ENCODE measurements around the gene TIAM1.

TIAM1 gene

DNA sequence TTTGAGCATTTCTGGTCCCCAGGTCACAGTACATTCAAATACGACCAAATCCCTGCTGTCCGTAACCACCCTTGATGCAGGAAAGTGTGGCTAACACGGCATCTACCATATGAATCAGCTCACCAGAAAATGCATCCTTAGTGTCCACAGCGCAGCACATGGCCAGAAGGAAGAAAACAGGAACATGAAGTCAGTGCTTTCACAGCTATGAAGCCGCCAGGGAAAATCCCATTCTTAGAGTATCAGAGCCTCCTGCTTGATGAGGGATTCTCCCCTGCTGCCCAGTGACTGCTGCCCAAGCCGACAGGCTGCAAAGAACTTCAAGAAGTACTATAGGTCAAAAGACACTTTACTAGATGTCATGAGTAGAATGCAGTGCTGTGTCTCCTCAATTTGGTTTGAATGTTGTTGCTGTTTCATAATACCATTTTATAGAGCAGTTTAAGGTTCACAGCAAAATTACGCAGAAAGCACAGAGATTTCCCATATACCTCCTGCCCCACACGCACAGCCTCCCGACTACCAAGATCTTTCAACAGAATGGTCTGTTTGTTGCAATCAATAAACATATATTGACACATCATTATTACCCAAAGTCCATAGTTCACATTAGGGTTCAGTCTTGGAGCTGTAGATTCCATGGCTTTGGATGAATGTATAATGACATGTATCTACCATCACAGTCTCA is 14.5 kb downstream of the TIAM1 start:
- no peak overlapping the region for H4K91ac ChIP-seq (ENCODE audit: low read depth, low read length, poor library complexity)
- H3K23ac ChIP-seq (ENCODE audit: low read depth, low read length, poor library complexity), result no peak overlapping the region
- H2BK12ac ChIP-seq (ENCODE audit: low read length), result no peak overlapping the region
- no peak overlapping the region for H3K4ac ChIP-seq (ENCODE audit: low read length)
- H2AFZ ChIP-seq (ENCODE audit: low read length), result no peak overlapping the region
- H3K4me3 ChIP-seq (ENCODE audit: low read length in 2 of 2), result no peak overlapping the region
- no peak overlapping the region for H3K27ac ChIP-seq (replicated peaks; ENCODE audit: low read length)
- H2BK5ac ChIP-seq (ENCODE audit: low read length), result no peak overlapping the region
- H3K36me3 ChIP-seq (replicated peaks in 1 of 2; ENCODE audit: control insufficient read depth in 2 of 2, insufficient read depth in 2 of 2, low read length in 2 of 2), result peaks cover 6 to 20% of the 10 kb centered on the region in 2 donors
- no peak overlapping the region for H3K4me2 ChIP-seq (ENCODE audit: insufficient read depth, low read length, poor library complexity, severe bottlenecking)
- H4K8ac ChIP-seq (ENCODE audit: low read depth, low read length), result no peak overlapping the region
- H3K9me3 ChIP-seq (replicated peaks in 1 of 2; ENCODE audit: control insufficient read depth in 2 of 2, insufficient read depth in 1 of 2, low read depth in 1 of 2, low read length in 2 of 2), result peaks cover 7 to 21% of the 10 kb centered on the region in 2 donors
- H2AK5ac ChIP-seq (ENCODE audit: low read depth, low read length), result no peak overlapping the region
- H2BK120ac ChIP-seq (ENCODE audit: low read depth, low read length), result no peak overlapping the region
- H2BK15ac ChIP-seq (ENCODE audit: low read length), result no peak overlapping the region
- DNase-seq (ENCODE audit: low spot score), result no peak
- H3K27me3 ChIP-seq (ENCODE audit: control insufficient read depth in 3 of 3, insufficient read depth in 3 of 3, low read depth in 1 of 3, low read length in 3 of 3), result no peaks in the 10 kb centered on the region
- no peaks in the 10 kb centered on the region for H3K4me1 ChIP-seq (ENCODE audit: control insufficient read depth in 2 of 2, insufficient read depth in 1 of 2, low read depth in 1 of 2, low read length in 2 of 2)
- no CpG with 5 or more reads among the region's 9 CpGs for WGBS, 2 donors (ENCODE audit: extremely low coverage in 2 of 2, insufficient read length in 2 of 2, insufficient replicate concordance in 1 of 2)
- no peak overlapping the region for H3K14ac ChIP-seq (ENCODE audit: low read length)
- H3K9ac ChIP-seq (ENCODE audit: low read depth, low read length, poor library complexity), result no peak overlapping the region
- H3K18ac ChIP-seq (ENCODE audit: low read length), result no peak overlapping the region
- no peaks in the 10 kb centered on the region for H3K79me1 ChIP-seq (ENCODE audit: low read depth, low read length)

DNA sequence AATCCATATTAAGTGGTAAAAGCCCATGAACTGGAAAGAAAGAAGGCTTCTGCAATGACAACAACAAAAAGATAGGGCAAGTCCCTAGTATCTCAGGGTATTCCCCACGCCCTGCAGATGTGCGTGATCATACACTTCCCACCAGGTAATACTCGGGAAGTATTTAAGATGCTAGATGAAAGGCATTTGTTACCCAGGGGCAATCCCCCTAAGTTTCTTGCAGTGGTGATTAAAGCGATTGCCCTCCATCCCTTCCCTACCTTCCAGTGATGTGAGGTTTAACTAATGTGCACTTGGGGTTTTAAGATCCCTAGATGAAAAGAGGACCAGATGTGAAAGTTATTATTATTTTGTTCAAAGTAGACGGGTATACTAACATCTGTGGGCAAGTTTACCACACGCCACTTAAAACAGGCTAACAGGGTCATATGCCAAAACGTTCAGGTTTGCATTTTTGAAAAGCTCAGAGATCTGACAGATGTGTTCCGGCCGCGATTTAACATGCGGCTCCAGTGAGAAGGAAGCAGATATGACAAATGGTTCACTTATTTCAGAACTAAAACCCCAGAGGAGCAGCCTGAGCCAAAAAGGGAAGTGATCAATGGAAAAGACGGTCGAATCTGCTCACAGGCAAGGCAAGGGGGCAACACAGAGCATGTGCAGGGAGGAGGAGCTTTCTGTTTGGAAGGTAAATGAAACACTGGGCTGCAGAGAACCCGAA is 17.4 kb downstream of the TIAM1 start:
- H4K91ac ChIP-seq (ENCODE audit: low read depth, low read length, poor library complexity), result no peak overlapping the region
- H3K9me3 ChIP-seq (replicated peaks in 1 of 2; ENCODE audit: control insufficient read depth in 2 of 2, insufficient read depth in 1 of 2, low read depth in 1 of 2, low read length in 2 of 2), result peaks cover 7 to 20% of the 10 kb centered on the region in 2 donors
- no peak overlapping the region for H2BK120ac ChIP-seq (ENCODE audit: low read depth, low read length)
- no peak overlapping the region for H2AFZ ChIP-seq (ENCODE audit: low read length)
- no peak overlapping the region for H2AK5ac ChIP-seq (ENCODE audit: low read depth, low read length)
- WGBS, 2 donors (ENCODE audit: extremely low coverage in 2 of 2, insufficient read length in 2 of 2, insufficient replicate concordance in 1 of 2), result no CpG with 5 or more reads among the region's 14 CpGs
- H3K4me3 ChIP-seq (ENCODE audit: low read length in 2 of 2), result no peak overlapping the region
- no peaks in the 10 kb centered on the region for H3K4me1 ChIP-seq (ENCODE audit: control insufficient read depth in 2 of 2, insufficient read depth in 1 of 2, low read depth in 1 of 2, low read length in 2 of 2)
- H3K4ac ChIP-seq (ENCODE audit: low read length), result no peak overlapping the region
- H3K27me3 ChIP-seq (ENCODE audit: control insufficient read depth in 3 of 3, insufficient read depth in 3 of 3, low read depth in 1 of 3, low read length in 3 of 3), result no peaks in the 10 kb centered on the region
- H2BK5ac ChIP-seq (ENCODE audit: low read length), result no peak overlapping the region
- no peak overlapping the region for H3K27ac ChIP-seq (replicated peaks; ENCODE audit: low read length)
- no peak overlapping the region for H3K23ac ChIP-seq (ENCODE audit: low read depth, low read length, poor library complexity)
- no peak overlapping the region for H3K18ac ChIP-seq (ENCODE audit: low read length)
- no peak overlapping the region for H3K9ac ChIP-seq (ENCODE audit: low read depth, low read length, poor library complexity)
- no peak overlapping the region for H3K14ac ChIP-seq (ENCODE audit: low read length)
- no peak overlapping the region for H4K8ac ChIP-seq (ENCODE audit: low read depth, low read length)
- no peak overlapping the region for H3K4me2 ChIP-seq (ENCODE audit: insufficient read depth, low read length, poor library complexity, severe bottlenecking)
- peaks cover 6 to 20% of the 10 kb centered on the region in 2 donors for H3K36me3 ChIP-seq (replicated peaks in 1 of 2; ENCODE audit: control insufficient read depth in 2 of 2, insufficient read depth in 2 of 2, low read length in 2 of 2)
- no peak for DNase-seq (ENCODE audit: low spot score)
- H3K79me1 ChIP-seq (ENCODE audit: low read depth, low read length), result no peaks in the 10 kb centered on the region
- no peak overlapping the region for H2BK15ac ChIP-seq (ENCODE audit: low read length)
- H2BK12ac ChIP-seq (ENCODE audit: low read length), result no peak overlapping the region

GRCh38 chr21:31318971-31319370 is 25.1 kb downstream of the TIAM1 start:
- Histone ChIP-seq H4K8ac (ENCODE audit: low read depth, low read length) (no peak overlapping the region), H3K4me3 (ENCODE audit: low read length in 2 of 2) (no peak overlapping the region), H2AFZ (ENCODE audit: low read length) (no peak overlapping the region), H3K23ac (ENCODE audit: low read depth, low read length, poor library complexity) (no peak overlapping the region), H3K27ac (replicated peaks; ENCODE audit: low read length) (no peak overlapping the region), H3K9me3 (replicated peaks in 1 of 2; ENCODE audit: control insufficient read depth in 2 of 2, insufficient read depth in 1 of 2, low read depth in 1 of 2, low read length in 2 of 2) (no peaks in the 10 kb centered on the region), H3K4me1 (ENCODE audit: control insufficient read depth in 2 of 2, insufficient read depth in 1 of 2, low read depth in 1 of 2, low read length in 2 of 2) (no peaks in the 10 kb centered on the region), H3K79me1 (ENCODE audit: low read depth, low read length) (peaks cover 4% of the 10 kb centered on the region), H2AK5ac (ENCODE audit: low read depth, low read length) (no peak overlapping the region), H2BK5ac (ENCODE audit: low read length) (no peak overlapping the region), H3K9ac (ENCODE audit: low read depth, low read length, poor library complexity) (no peak overlapping the region), H3K4ac (ENCODE audit: low read length) (no peak overlapping the region), H3K36me3 (replicated peaks in 1 of 2; ENCODE audit: control insufficient read depth in 2 of 2, insufficient read depth in 2 of 2, low read length in 2 of 2) (no peaks in the 10 kb centered on the region), H4K91ac (ENCODE audit: low read depth, low read length, poor library complexity) (no peak overlapping the region), H2BK12ac (ENCODE audit: low read length) (no peak overlapping the region), H2BK15ac (ENCODE audit: low read length) (no peak overlapping the region), H3K14ac (ENCODE audit: low read length) (no peak overlapping the region), H3K4me2 (ENCODE audit: insufficient read depth, low read length, poor library complexity, severe bottlenecking) (no peak overlapping the region), H3K18ac (ENCODE audit: low read length) (no peak overlapping the region), H3K27me3 (ENCODE audit: control insufficient read depth in 3 of 3, insufficient read depth in 3 of 3, low read depth in 1 of 3, low read length in 3 of 3) (no peaks in the 10 kb centered on the region), H2BK120ac (ENCODE audit: low read depth, low read length) (no peak overlapping the region)
- WGBS, 2 donors (ENCODE audit: extremely low coverage in 2 of 2, insufficient read length in 2 of 2, insufficient replicate concordance in 1 of 2), result no CpG with 5 or more reads among the region's 2 CpGs
- DNase-seq (ENCODE audit: low spot score), result no peak

DNA sequence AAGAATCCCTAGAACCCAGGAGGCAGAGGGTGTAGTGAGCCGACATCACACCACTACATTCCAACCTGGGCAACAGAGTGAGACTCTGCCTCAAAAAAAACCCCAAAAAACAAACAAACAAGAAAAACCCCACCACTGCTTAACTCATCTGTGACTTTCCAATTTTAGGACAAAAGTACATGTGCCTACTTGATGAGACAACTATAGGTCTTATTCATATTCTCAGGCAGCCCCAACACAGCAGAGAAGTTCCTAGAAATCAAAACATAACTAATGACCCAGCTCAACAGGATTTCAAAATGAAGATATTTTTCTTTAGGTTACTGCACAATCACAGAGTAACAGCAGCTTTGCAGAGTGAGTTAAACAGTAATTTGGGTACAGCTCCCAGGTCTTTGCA is 26.4 kb downstream of the TIAM1 start:
- Histone ChIP-seq H3K18ac (ENCODE audit: low read length) (no peak overlapping the region), H3K14ac (ENCODE audit: low read length) (no peak overlapping the region), H2BK15ac (ENCODE audit: low read length) (no peak overlapping the region), H3K9me3 (replicated peaks in 1 of 2; ENCODE audit: control insufficient read depth in 2 of 2, insufficient read depth in 1 of 2, low read depth in 1 of 2, low read length in 2 of 2) (no peaks in the 10 kb centered on the region), H3K4me2 (ENCODE audit: insufficient read depth, low read length, poor library complexity, severe bottlenecking) (no peak overlapping the region), H3K9ac (ENCODE audit: low read depth, low read length, poor library complexity) (no peak overlapping the region), H2BK12ac (ENCODE audit: low read length) (no peak overlapping the region), H3K27ac (replicated peaks; ENCODE audit: low read length) (no peak overlapping the region), H3K36me3 (replicated peaks in 1 of 2; ENCODE audit: control insufficient read depth in 2 of 2, insufficient read depth in 2 of 2, low read length in 2 of 2) (peaks cover 0 to 1% of the 10 kb centered on the region in 2 donors), H2AFZ (ENCODE audit: low read length) (no peak overlapping the region), H3K27me3 (ENCODE audit: control insufficient read depth in 3 of 3, insufficient read depth in 3 of 3, low read depth in 1 of 3, low read length in 3 of 3) (no peaks in the 10 kb centered on the region), H2BK5ac (ENCODE audit: low read length) (no peak overlapping the region), H3K4ac (ENCODE audit: low read length) (no peak overlapping the region), H4K8ac (ENCODE audit: low read depth, low read length) (no peak overlapping the region), H3K4me3 (ENCODE audit: low read length in 2 of 2) (no peak overlapping the region), H4K91ac (ENCODE audit: low read depth, low read length, poor library complexity) (no peak overlapping the region), H3K79me1 (ENCODE audit: low read depth, low read length) (peaks cover 4% of the 10 kb centered on the region), H2AK5ac (ENCODE audit: low read depth, low read length) (no peak overlapping the region), H2BK120ac (ENCODE audit: low read depth, low read length) (no peak overlapping the region), H3K23ac (ENCODE audit: low read depth, low read length, poor library complexity) (no peak overlapping the region), H3K4me1 (ENCODE audit: control insufficient read depth in 2 of 2, insufficient read depth in 1 of 2, low read depth in 1 of 2, low read length in 2 of 2) (no peaks in the 10 kb centered on the region)
- no CpG with 5 or more reads among the region's 1 CpG for WGBS, 2 donors (ENCODE audit: extremely low coverage in 2 of 2, insufficient read length in 2 of 2, insufficient replicate concordance in 1 of 2)
- DNase-seq (ENCODE audit: low spot score), result no peak
